Body of pancreas (tissue), 4 donors: ENCODE results near the gene DCTN1. TPM values are rescaled to one million over a fixed set of nuclear protein-coding genes. Genes with fewer than 3 reads are reported as not detected.

Experiments
- ATAC-seq: fragments of 150-250 bp; one replicate; pipeline ENCODE4 v1.9.1; 2016
- DNase-seq, 4 donors: peaks; one replicate each; pipeline ENCODE4 v3.0.0-alpha.2; 2019
- H3K27ac ChIP-seq, 4 donors: fragments of 200-600 bp; sonication (generic); 1 replicate in 3 of 4; 2 replicates in 1 of 4; pipeline versions ENCODE4 v1.5.1 to v1.6.1; 2016 to 2019; ENCODE audit warnings: mild to moderate bottlenecking in 1 of 4, mixed read lengths in 1 of 4, moderate library complexity in 1 of 4
- H3K27me3 ChIP-seq, 2 donors: fragments of 200-600 bp; sonication (generic); one replicate each; pipeline ENCODE4 v1.6.0; 2016; ENCODE audit warnings: mild to moderate bottlenecking in 1 of 2
- H3K36me3 ChIP-seq, 2 donors: fragments of 200-600 bp; sonication (generic); replicated peaks in 1 of 2; 2 replicates each; pipeline ENCODE4 v1.5.1; 2016; ENCODE audit warnings: low read depth in 2 of 2; ENCODE audit not compliant: insufficient read depth in 1 of 2
- H3K4me1 ChIP-seq: fragments of 200-600 bp; sonication (generic); one replicate; pipeline ENCODE4 v1.6.0; 2016
- H3K4me3 ChIP-seq, 2 donors: fragments of 200-600 bp; sonication (generic); 1 replicate in 1 of 2; 2 replicates in 1 of 2; pipeline ENCODE4 v1.5.1; 2016 to 2019
- H3K9me3 ChIP-seq, 3 donors: fragments of 200-600 bp; sonication (generic); 1 replicate in 2 of 3; 2 replicates in 1 of 3; pipeline ENCODE4 v1.5.1; 2016
- POLR2A ChIP-seq, 3 donors: fragments of 450-650 bp; IDR thresholded peaks; one replicate each; pipeline ENCODE4 v1.6.1; 2016; ENCODE audit warnings: antibody characterized with exemption in 3 of 3, mild to moderate bottlenecking in 2 of 3
- WGBS, 2 donors: methylation state at CpG; one replicate each; pipeline ENCODE4 v1.1.5; 2017; 5-methylcytosine and 5-hydroxymethylcytosine counted together
- intact Hi-C: fragments of 100-400 bp; cut with DNase I; formaldehyde crosslinking; loops from one replicate; pipeline ENCODE4 v1.15.1; 2023
- total RNA-seq, 2 donors: library from RNA; depleted of rRNA; stranded (reverse); fragments of >200 nt; gene quantifications; one replicate each; pipeline ENCODE4 v1.1.0, GENCODE V29; 2016
- TF ChIP-seq, protein P1 (sequence below), 7 experiments: fragments of 450-650 bp in 4 of 7; fragments of 200-600 bp in 3 of 7; sonication (generic) in 3 of 7; IDR thresholded peaks; one replicate each; pipeline ENCODE4 v1.5.1; 2016 to 2019; ENCODE audit warnings: antibody characterized with exemption in 7 of 7

The DCTN1 gene
- total RNA-seq, 2 donors from 2014 or later = 71.3 to 82.4 TPM

DNA sequence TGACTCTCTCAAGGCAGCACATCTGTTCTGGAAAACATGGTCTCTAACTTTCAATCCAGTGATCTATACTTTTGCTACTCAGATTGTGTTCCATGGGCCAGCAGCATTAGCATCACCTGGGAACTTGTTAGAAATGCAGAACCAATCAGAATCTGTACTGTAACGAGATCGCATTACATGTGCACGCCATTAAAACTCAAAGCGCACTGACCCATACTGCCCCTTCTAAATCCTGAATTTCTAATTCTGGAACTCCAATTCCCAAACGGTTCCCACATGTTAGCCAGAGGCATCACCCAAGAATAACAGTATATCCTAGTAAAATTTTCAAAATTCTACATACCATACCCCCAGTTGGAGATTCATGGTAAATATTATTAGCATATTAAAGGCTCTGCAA is 10.5 kb upstream of the DCTN1 start:
- no peak for ATAC-seq
- Histone ChIP-seq H3K9me3 (no peaks in the 10 kb centered on the region), H3K4me1 (peaks cover 25% of the 10 kb centered on the region), H3K36me3 (no peaks in the 10 kb centered on the region), H3K4me3 (no peak overlapping the region), H3K27me3 (no peaks in the 10 kb centered on the region), H3K27ac (no peak overlapping the region)
- 60 to 61% methylated on average over 5 of the region's 5 CpGs for WGBS, 2 donors
- TF ChIP-seq, protein P1, sequence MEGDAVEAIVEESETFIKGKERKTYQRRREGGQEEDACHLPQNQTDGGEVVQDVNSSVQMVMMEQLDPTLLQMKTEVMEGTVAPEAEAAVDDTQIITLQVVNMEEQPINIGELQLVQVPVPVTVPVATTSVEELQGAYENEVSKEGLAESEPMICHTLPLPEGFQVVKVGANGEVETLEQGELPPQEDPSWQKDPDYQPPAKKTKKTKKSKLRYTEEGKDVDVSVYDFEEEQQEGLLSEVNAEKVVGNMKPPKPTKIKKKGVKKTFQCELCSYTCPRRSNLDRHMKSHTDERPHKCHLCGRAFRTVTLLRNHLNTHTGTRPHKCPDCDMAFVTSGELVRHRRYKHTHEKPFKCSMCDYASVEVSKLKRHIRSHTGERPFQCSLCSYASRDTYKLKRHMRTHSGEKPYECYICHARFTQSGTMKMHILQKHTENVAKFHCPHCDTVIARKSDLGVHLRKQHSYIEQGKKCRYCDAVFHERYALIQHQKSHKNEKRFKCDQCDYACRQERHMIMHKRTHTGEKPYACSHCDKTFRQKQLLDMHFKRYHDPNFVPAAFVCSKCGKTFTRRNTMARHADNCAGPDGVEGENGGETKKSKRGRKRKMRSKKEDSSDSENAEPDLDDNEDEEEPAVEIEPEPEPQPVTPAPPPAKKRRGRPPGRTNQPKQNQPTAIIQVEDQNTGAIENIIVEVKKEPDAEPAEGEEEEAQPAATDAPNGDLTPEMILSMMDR (IDR thresholded peaks at IDR 0.05) = no peak
- TF ChIP-seq POLR2A (IDR thresholded peaks at IDR 0.05) = no peak
- intact Hi-C loops = no loop called here
- DNase-seq = no peak

DNA sequence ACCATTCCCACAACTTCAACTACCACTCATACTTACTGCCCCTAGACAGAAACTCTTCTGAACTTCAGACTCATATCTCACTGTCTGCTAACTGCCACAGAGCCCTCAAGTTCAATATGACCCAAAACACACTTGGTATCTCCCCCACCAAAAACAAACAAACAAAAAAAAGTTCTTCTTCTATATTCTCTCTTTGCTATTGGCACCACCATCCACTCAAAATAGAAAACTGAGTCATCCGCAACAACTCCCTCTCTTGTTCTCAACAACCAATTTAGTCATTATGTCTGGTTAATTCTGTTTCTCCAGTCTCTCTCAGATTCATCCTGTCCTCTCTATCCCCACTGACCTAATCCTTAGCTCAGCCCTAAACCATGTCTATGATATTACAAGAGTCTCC is 7.2 kb upstream of the DCTN1 start:
- no peak for ATAC-seq
- intact Hi-C loops = no loop called here
- Histone ChIP-seq H3K36me3 (no peaks in the 10 kb centered on the region), H3K27me3 (no peaks in the 10 kb centered on the region), H3K9me3 (no peaks in the 10 kb centered on the region), H3K4me3 (no peak overlapping the region), H3K4me1 (peaks cover 41% of the 10 kb centered on the region), H3K27ac (no peak overlapping the region)
- TF ChIP-seq, protein P1 (IDR thresholded peaks at IDR 0.05) = no peak
- no peak for TF ChIP-seq POLR2A (IDR thresholded peaks at IDR 0.05)
- DNase-seq = no peak
- WGBS, 2 donors = 94 to 97% methylated on average over 1 of the region's 1 CpG

DNA sequence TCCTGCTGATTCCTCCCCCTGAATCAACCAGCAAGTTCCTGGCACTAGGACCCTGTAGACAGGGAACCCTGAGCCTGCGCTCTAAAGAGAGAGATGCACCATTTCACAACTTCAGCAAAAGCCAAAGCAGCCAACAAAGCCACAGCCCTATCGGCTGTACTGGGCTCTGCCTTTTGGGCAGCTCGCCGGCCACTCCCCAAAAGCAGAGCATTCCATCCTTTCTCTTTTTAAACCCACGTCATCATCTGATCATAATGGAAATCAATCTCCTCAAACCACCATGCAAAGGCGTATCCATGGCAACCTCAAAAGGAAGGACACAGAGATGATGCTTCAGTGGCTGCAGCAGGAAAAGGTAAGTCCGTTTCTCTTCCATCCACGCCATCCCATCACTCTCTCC is 5.3 kb upstream of the DCTN1 start:
- TF ChIP-seq POLR2A (IDR thresholded peaks at IDR 0.05) = no peak
- TF ChIP-seq, protein P1 (IDR thresholded peaks at IDR 0.05) = no peak
- WGBS, 2 donors = 86% methylated on average over 8 of the region's 8 CpGs
- no peaks in the 10 kb centered on the region for H3K36me3 ChIP-seq
- ATAC-seq = no peak
- no peak overlapping the region for H3K27ac ChIP-seq
- H3K4me1 ChIP-seq = peaks cover 44% of the 10 kb centered on the region
- H3K27me3 ChIP-seq = no peaks in the 10 kb centered on the region
- intact Hi-C loops = no loop called here
- no peak for DNase-seq
- H3K4me3 ChIP-seq = no peak overlapping the region
- no peaks in the 10 kb centered on the region for H3K9me3 ChIP-seq

DNA sequence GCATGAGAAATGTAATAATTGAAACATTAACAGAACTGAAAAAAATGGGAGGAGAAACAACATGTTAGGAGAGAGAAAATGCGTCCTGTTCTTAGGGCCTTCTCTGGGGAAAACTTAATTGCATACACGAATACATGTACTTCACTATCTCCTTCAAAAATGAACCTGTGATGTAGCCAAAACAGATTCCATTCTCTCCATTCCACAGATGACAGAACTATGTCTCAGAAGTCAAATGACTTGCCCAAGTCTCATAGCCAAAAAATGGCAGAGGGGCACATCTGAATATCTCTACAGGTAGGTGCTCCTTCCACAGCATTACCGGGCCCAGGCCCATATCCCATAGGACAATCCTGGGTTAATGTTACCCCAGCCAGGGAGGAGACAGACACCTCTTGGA is 3.9 kb upstream of the DCTN1 start:
- H3K4me1 ChIP-seq = peaks cover 44% of the 10 kb centered on the region
- no peak overlapping the region for H3K4me3 ChIP-seq
- ATAC-seq (no peak), DNase-seq (no peak)
- intact Hi-C loops = no loop called here
- no peaks in the 10 kb centered on the region for H3K36me3 ChIP-seq
- H3K27me3 ChIP-seq = no peaks in the 10 kb centered on the region
- H3K27ac ChIP-seq = peak overlapping the region in 1 of 4 donors; percentile 71
- no peaks in the 10 kb centered on the region for H3K9me3 ChIP-seq
- TF ChIP-seq POLR2A (IDR thresholded peaks at IDR 0.05) = no peak
- TF ChIP-seq, protein P1 (IDR thresholded peaks at IDR 0.05) = no peak
- 70 to 72% methylated on average over 3 of the region's 3 CpGs for WGBS, 2 donors

DNA sequence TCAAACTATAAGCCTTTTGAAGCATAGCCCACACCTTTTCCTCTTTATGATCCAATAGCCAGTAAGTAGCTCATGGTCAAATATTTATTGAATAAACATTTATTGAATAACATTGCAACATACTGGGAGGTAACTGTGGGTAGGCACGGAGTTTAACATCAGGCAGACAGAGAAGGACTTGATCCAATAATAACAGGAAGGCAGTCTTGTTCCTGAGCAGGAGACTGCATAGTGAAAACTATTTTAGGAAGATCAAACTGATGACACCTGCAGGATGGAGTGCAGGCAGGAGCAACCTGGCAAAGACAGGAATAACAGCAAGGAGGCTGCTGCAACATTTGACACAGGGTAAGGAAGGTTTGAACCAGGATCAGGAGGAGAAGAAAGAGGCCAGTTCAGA is 3.1 kb upstream of the DCTN1 start:
- TF ChIP-seq, protein P1 (IDR thresholded peaks at IDR 0.05) = no peak
- H3K9me3 ChIP-seq = no peaks in the 10 kb centered on the region
- peaks cover 43% of the 10 kb centered on the region for H3K4me1 ChIP-seq
- H3K27me3 ChIP-seq = no peaks in the 10 kb centered on the region
- WGBS, 2 donors = 3 to 9% methylated on average over 1 of the region's 1 CpG
- intact Hi-C loops = no loop called here
- H3K36me3 ChIP-seq = no peaks in the 10 kb centered on the region
- peak; percentile 89 for ATAC-seq
- H3K27ac ChIP-seq = peak overlapping the region in 3 of 4 donors; percentile 34 to 71 (median 47)
- DNase-seq = peak in 3 of 4 donors; percentile 23 to 55 (median 38)
- H3K4me3 ChIP-seq = no peak overlapping the region
